ENCODE data around the gene RAB30.

DNA sequence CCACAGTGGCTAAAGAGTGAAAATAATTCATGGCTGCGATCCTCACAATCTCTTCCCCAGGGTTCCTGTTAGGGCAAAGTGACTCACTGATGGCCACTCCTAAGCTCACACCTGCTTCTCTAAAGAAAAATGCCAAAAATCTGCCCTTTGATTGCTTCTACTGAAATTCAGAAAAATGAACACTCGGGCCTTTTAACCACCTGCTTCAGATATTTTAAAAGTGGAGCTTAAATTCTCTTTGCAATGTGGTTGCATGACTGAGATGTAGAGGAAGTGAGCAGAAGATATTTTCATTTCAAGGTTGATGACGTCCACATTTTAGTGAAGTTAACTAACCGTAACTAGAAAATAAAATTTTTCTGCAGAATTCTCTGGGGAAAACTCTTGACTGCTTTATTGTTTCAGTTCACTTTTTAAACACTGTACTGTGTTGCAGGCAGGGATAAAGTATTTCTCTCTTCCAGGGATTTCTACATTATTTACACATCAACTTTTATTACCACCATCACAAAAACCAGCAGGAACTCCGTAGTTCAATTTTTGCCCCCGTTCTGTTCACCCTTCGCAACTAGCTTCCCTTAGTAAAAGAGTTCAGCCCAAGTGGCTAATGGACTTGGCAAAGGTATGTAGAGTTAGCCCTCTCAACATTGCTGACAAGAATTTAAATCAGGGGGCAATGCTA, 8.5 kb downstream of the RAB30 start:
- TF ChIP-seq CTCF (IDR thresholded peaks at IDR 0.05) (no peak), POLR2A (IDR thresholded peaks at IDR 0.05) (no peak)
